ENCODE results near the gene LTB4R. TPM values are rescaled to one million over a fixed set of nuclear protein-coding genes. Genes with fewer than 3 reads are reported as not detected.

The LTB4R gene
- total and polyA plus RNA-seq, 4 donors: 0.86 to 5.0 (median 2.5) TPM

DNA sequence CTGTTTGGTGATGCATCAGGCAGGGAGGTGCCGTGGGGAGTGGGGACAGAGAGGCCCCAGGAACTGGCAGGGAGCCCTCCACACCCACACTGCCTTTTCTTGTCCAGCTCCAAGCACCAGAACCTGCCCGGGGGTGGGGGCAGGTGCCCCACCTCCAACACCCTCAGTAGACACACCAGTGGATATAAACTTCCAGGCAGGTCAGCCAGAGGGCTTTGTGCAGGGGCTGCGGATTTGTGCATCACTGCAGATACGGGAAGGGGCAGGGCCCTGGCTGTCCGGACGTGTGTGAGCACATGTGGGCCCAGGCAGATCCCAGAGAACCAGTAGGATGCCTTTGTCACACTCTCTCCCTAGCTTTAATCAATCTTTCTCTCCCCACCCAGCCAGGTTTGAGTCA, 47.0 kb upstream of the LTB4R start:
- Histone ChIP-seq H3K4me3 (ENCODE audit: low read depth in 1 of 3, low read length in 3 of 3) (no peak overlapping the region), H3K4me1 (ENCODE audit: control insufficient read depth in 4 of 4, insufficient read depth in 4 of 4, low read length in 3 of 4) (no peaks in the 10 kb centered on the region), H3K27ac (ENCODE audit: low read depth in 1 of 2, low read length in 2 of 2) (no peak overlapping the region), H3K27me3 (ENCODE audit: control insufficient read depth in 4 of 4, insufficient read depth in 4 of 4, low read length in 3 of 4) (no peaks in the 10 kb centered on the region), H3K36me3 (ENCODE audit: control insufficient read depth in 4 of 4, insufficient read depth in 3 of 4, low read depth in 1 of 4, low read length in 3 of 4) (peaks cover 0 to 40% (median 10%) of the 10 kb centered on the region in 4 donors), H3K9me3 (ENCODE audit: control insufficient read depth in 4 of 4, low read length in 3 of 4) (no peaks in the 10 kb centered on the region), H3K9ac (ENCODE audit: low read depth in 1 of 2, low read length in 2 of 2) (no peak overlapping the region)
- TF ChIP-seq GABPA (IDR thresholded peaks at IDR 0.05 in 1 of 2, conservative IDR thresholded peaks at IDR 0.05 in 1 of 2) (no peak), YY1 (IDR thresholded peaks at IDR 0.05) (no peak)
- DNase-seq (ENCODE audit: low spot score): no peak
- 94% methylated on average over 6 of the region's 6 CpGs for WGBS

DNA sequence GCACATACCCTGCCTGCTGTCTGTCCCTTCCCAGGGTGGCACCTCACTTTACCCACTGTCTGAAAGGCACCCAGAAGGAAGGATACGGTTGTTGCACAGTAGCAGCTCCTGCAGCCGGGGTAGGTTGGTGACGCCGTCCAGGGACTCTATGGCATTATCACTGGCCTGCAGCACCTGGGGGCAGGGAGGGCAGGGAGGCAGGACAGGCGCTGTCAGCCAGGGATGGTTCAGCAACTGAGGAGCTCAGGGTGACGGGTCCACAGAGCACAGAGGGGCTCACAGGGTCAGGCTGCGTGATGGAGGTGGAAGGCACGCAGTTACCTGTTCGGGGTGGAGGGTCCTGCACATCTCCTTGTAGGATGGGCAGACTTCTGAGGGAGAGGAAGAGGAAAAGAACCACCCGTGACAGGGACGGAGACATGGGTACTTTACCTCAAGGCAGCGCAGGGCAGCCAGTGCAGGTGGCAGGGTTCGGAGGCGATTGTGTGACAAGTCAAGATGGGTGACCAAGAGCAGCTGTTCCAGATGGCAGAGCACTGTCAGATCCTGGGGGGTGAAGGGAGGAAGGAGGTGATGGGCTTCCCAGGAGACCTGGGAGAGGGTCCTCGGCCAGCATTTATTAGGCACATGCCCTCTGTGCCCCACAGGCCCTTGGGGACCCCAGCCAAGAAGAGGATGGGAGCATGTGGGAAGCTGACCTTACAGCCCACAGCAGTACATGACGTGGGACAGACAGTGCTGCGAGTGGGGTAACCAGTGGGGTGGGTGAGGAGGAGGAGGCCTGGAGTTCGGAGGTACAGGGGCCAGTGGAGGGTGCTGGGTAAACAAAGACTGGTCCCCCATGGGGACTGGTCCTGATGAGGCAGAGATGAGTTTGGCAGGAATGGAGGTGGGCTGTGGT, 44.7 kb upstream of the LTB4R start:
- no peak overlapping the region for H3K4me3 ChIP-seq (ENCODE audit: low read depth in 1 of 3, low read length in 3 of 3)
- no peak for DNase-seq (ENCODE audit: low spot score)
- TF ChIP-seq RXRA (IDR thresholded peaks at IDR 0.05): no peak
- no peaks in the 10 kb centered on the region for H3K27me3 ChIP-seq (ENCODE audit: control insufficient read depth in 4 of 4, insufficient read depth in 4 of 4, low read length in 3 of 4)
- H3K9me3 ChIP-seq (ENCODE audit: control insufficient read depth in 4 of 4, low read length in 3 of 4): no peaks in the 10 kb centered on the region
- peaks cover 0 to 38% (median 10%) of the 10 kb centered on the region in 4 donors for H3K36me3 ChIP-seq (ENCODE audit: control insufficient read depth in 4 of 4, insufficient read depth in 3 of 4, low read depth in 1 of 4, low read length in 3 of 4)
- 89% methylated on average over 18 of the region's 18 CpGs for WGBS
- H3K9ac ChIP-seq (ENCODE audit: low read depth in 1 of 2, low read length in 2 of 2): no peak overlapping the region
- no peak overlapping the region for H3K27ac ChIP-seq (ENCODE audit: low read depth in 1 of 2, low read length in 2 of 2)
- peaks cover 0 to 5% (median 3%) of the 10 kb centered on the region in 4 donors for H3K4me1 ChIP-seq (ENCODE audit: control insufficient read depth in 4 of 4, insufficient read depth in 4 of 4, low read length in 3 of 4)

DNA sequence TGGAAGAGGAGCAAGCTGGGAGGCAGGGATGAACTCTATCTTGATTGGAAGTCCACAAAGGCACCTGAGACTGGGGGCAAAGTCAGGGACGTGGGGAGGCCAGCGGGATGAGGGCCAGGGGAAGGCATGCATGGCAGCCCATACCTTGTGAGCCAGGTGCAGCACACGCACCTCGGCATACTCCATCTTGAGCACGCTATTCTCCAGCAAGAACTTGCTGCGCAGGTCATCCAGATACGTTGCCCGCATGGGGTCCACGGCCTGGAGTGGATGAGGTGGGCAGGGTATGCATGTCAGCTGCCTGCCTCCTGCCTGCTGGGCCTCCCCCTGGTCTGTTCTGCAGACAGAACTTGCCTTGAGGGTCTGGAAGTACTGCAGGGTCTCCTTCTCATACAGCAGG, 43.8 kb upstream of the LTB4R start:
- H3K4me1 ChIP-seq (ENCODE audit: control insufficient read depth in 4 of 4, insufficient read depth in 4 of 4, low read length in 3 of 4): peaks cover 1 to 11% (median 4%) of the 10 kb centered on the region in 4 donors
- no peak overlapping the region for H3K9ac ChIP-seq (ENCODE audit: low read depth in 1 of 2, low read length in 2 of 2)
- 95% methylated on average over 9 of the region's 9 CpGs for WGBS
- no peak overlapping the region for H3K4me3 ChIP-seq (ENCODE audit: low read depth in 1 of 3, low read length in 3 of 3)
- no peaks in the 10 kb centered on the region for H3K27me3 ChIP-seq (ENCODE audit: control insufficient read depth in 4 of 4, insufficient read depth in 4 of 4, low read length in 3 of 4)
- H3K36me3 ChIP-seq (ENCODE audit: control insufficient read depth in 4 of 4, insufficient read depth in 3 of 4, low read depth in 1 of 4, low read length in 3 of 4): peaks cover 0 to 38% (median 10%) of the 10 kb centered on the region in 4 donors
- no peak for DNase-seq (ENCODE audit: low spot score)
- TF ChIP-seq RAD21 (IDR thresholded peaks at IDR 0.05) (no peak), HNF4A (conservative IDR thresholded peaks at IDR 0.05) (no peak), FOXA1 (IDR thresholded peaks at IDR 0.05) (no peak), NR2F2 (IDR thresholded peaks at IDR 0.05) (no peak), SP1 (IDR thresholded peaks at IDR 0.05) (no peak), RXRA (IDR thresholded peaks at IDR 0.05) (no peak), EGR1 (IDR thresholded peaks at IDR 0.05; ENCODE audit: low read depth in 2 of 2) (no peak), YY1 (IDR thresholded peaks at IDR 0.05) (no peak)
- TF ChIP-seq, protein P1, sequence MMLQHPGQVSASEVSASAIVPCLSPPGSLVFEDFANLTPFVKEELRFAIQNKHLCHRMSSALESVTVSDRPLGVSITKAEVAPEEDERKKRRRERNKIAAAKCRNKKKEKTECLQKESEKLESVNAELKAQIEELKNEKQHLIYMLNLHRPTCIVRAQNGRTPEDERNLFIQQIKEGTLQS (IDR thresholded peaks at IDR 0.05): no peak
- TF ChIP-seq, protein P2, sequence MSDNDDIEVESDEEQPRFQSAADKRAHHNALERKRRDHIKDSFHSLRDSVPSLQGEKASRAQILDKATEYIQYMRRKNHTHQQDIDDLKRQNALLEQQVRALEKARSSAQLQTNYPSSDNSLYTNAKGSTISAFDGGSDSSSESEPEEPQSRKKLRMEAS (IDR thresholded peaks at IDR 0.05): no peak
- H3K9me3 ChIP-seq (ENCODE audit: control insufficient read depth in 4 of 4, low read length in 3 of 4): no peaks in the 10 kb centered on the region
- no peak overlapping the region for H3K27ac ChIP-seq (ENCODE audit: low read depth in 1 of 2, low read length in 2 of 2)

DNA sequence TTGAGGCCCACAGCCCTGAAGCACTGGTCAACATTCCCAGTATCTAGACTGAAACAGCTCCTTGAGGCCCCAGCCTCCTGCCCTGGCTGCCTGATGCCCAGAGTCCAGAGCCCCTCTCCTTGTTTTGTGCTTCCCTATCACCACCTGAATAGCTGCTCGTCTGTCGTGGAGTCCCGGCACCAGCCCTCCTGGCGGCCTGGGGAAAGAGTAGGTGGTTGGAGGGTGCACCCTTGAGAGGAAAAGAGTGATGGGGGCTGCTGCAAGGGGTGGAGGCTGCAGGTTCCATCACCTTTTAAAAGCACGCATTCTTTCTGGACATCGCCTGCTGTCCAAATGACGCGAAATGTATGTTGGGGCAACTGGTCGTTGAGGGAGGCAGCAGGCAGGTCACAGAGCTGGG, 43.1 kb upstream of the LTB4R start:
- 93% methylated on average over 9 of the region's 9 CpGs for WGBS
- TF ChIP-seq, protein P3, sequence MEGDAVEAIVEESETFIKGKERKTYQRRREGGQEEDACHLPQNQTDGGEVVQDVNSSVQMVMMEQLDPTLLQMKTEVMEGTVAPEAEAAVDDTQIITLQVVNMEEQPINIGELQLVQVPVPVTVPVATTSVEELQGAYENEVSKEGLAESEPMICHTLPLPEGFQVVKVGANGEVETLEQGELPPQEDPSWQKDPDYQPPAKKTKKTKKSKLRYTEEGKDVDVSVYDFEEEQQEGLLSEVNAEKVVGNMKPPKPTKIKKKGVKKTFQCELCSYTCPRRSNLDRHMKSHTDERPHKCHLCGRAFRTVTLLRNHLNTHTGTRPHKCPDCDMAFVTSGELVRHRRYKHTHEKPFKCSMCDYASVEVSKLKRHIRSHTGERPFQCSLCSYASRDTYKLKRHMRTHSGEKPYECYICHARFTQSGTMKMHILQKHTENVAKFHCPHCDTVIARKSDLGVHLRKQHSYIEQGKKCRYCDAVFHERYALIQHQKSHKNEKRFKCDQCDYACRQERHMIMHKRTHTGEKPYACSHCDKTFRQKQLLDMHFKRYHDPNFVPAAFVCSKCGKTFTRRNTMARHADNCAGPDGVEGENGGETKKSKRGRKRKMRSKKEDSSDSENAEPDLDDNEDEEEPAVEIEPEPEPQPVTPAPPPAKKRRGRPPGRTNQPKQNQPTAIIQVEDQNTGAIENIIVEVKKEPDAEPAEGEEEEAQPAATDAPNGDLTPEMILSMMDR (IDR thresholded peaks at IDR 0.05; ENCODE audit: low read depth, low read length, missing input control): no peak
- TF ChIP-seq HNF4G (IDR thresholded peaks at IDR 0.05) (no peak), SP1 (IDR thresholded peaks at IDR 0.05) (no peak)
- TF ChIP-seq, protein P2 (IDR thresholded peaks at IDR 0.05): no peak
- Histone ChIP-seq H3K9ac (ENCODE audit: low read depth in 1 of 2, low read length in 2 of 2) (no peak overlapping the region), H3K36me3 (ENCODE audit: control insufficient read depth in 4 of 4, insufficient read depth in 3 of 4, low read depth in 1 of 4, low read length in 3 of 4) (peaks cover 0 to 38% (median 10%) of the 10 kb centered on the region in 4 donors), H3K27ac (ENCODE audit: low read depth in 1 of 2, low read length in 2 of 2) (no peak overlapping the region), H3K27me3 (ENCODE audit: control insufficient read depth in 4 of 4, insufficient read depth in 4 of 4, low read length in 3 of 4) (no peaks in the 10 kb centered on the region), H3K4me3 (ENCODE audit: low read depth in 1 of 3, low read length in 3 of 3) (no peak overlapping the region), H3K9me3 (ENCODE audit: control insufficient read depth in 4 of 4, low read length in 3 of 4) (no peaks in the 10 kb centered on the region), H3K4me1 (ENCODE audit: control insufficient read depth in 4 of 4, insufficient read depth in 4 of 4, low read length in 3 of 4) (peaks cover 1 to 11% (median 4%) of the 10 kb centered on the region in 4 donors)
- DNase-seq (ENCODE audit: low spot score): no peak
